ENCODE results near the gene GTF2F2.

GTF2F2 gene

DNA sequence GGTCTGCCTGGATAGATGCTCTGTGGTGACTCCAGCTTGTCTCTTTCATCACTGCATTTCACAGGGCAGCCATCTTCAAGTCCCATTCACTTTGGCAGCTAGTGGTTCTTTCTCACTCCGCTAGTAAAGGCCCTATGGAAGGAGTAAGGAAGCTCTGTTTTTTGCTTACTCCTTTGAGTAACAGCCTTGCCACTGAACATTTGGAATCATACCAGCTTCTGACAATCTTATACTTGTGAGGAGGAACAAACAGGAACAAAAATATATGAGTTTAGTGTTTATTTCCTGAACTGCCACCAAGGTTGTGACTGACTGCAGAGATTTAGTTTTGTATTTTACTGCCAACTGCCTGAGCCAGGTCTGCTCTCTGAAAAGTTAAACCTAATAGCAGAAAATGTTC lies 41.9 kb downstream of the GTF2F2 start:
- TF ChIP-seq CTCF (conservative IDR thresholded peaks at IDR 0.05; ENCODE audit: low read depth, low read length): no peak
- no peak overlapping the region for H3K4me3 ChIP-seq (ENCODE audit: low read length)
- no peak for DNase-seq (ENCODE audit: low read depth)

- TF ChIP-seq CTCF (conservative IDR thresholded peaks at IDR 0.05; ENCODE audit: low read depth, low read length): no peak
- peak; percentile 74 for DNase-seq (ENCODE audit: low read depth)
- no peak overlapping the region for H3K4me3 ChIP-seq (ENCODE audit: low read length)
These were observed 42.5 kb downstream of the GTF2F2 start for GRCh38 chr13:45162821-45163220.

DNA sequence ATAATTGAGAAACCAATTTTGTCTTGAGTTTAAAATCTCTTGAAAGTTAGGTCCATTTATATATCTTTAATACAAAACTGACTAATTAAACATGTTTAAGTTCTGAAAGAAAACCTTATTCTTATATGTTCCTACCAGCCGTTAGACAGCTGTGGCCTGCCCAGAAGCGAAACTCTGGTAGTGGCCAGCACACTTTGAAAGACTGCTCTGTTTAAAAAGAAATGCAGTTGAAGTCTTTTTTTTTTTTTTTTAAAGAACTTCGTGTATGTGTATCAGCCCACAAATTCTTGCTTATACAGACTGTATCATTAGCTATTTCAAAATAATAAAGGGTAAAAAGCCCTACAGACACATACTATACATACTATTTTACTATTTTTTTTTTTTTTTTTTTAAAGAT lies 46.5 kb downstream of the GTF2F2 start:
- no peak for TF ChIP-seq CTCF (conservative IDR thresholded peaks at IDR 0.05; ENCODE audit: low read depth, low read length)
- no peak for DNase-seq (ENCODE audit: low read depth)
- H3K4me3 ChIP-seq (ENCODE audit: low read length): no peak overlapping the region

GRCh38 chr13:45167611-45168554 lies 47.6 kb downstream of the GTF2F2 start:
- no peak for TF ChIP-seq CTCF (conservative IDR thresholded peaks at IDR 0.05; ENCODE audit: low read depth, low read length)
- H3K4me3 ChIP-seq (ENCODE audit: low read length): no peak overlapping the region
- DNase-seq (ENCODE audit: low read depth): peak; percentile 83

GRCh38 chr13:45168555-45168930 lies 48.2 kb downstream of the GTF2F2 start:
- H3K4me3 ChIP-seq (ENCODE audit: low read length): no peak overlapping the region
- no peak for TF ChIP-seq CTCF (conservative IDR thresholded peaks at IDR 0.05; ENCODE audit: low read depth, low read length)
- no peak for DNase-seq (ENCODE audit: low read depth)

GRCh38 chr13:45174478-45174877 lies 54.2 kb downstream of the GTF2F2 start:
- no peak for DNase-seq (ENCODE audit: low read depth)
- TF ChIP-seq CTCF (conservative IDR thresholded peaks at IDR 0.05; ENCODE audit: low read depth, low read length): no peak
- no peak overlapping the region for H3K4me3 ChIP-seq (ENCODE audit: low read length)

Measured in retinal pigment epithelial cell (primary cell).